Measurements from ENCODE around the gene TSHZ2.

TSHZ2 gene

GRCh38 chr20:53027089-53027488 is 54.9 kb downstream of the TSHZ2 start:
- DNase-seq (ENCODE audit: low spot score), result no peak

GRCh38 chr20:53028337-53029007 is 56.3 kb downstream of the TSHZ2 start:
- no peak for DNase-seq (ENCODE audit: low spot score)

GRCh38 chr20:53030061-53030460 is 57.9 kb downstream of the TSHZ2 start:
- no peak for DNase-seq (ENCODE audit: low spot score)

- no peak for DNase-seq (ENCODE audit: low spot score)
Measured at GRCh38 chr20:53032046-53032445, 59.9 kb downstream of the TSHZ2 start.

- no peak for DNase-seq (ENCODE audit: low spot score)
Measured at GRCh38 chr20:53032478-53032932, 60.3 kb downstream of the TSHZ2 start.

GRCh38 chr20:53033176-53033575 is 61.0 kb downstream of the TSHZ2 start:
- DNase-seq (ENCODE audit: low spot score), result no peak

GRCh38 chr20:53034899-53035298 is 62.7 kb downstream of the TSHZ2 start:
- no peak for DNase-seq (ENCODE audit: low spot score)

GRCh38 chr20:53036992-53037391 is 64.8 kb downstream of the TSHZ2 start:
- no peak for DNase-seq (ENCODE audit: low spot score)

GRCh38 chr20:53037621-53038020 is 65.5 kb downstream of the TSHZ2 start:
- DNase-seq (ENCODE audit: low spot score), result no peak

- DNase-seq (ENCODE audit: low spot score), result no peak
Measured at GRCh38 chr20:53038299-53038698, 66.1 kb downstream of the TSHZ2 start.

- DNase-seq (ENCODE audit: low spot score), result no peak
Measured at GRCh38 chr20:53040693-53041589, 68.8 kb downstream of the TSHZ2 start.

- DNase-seq (ENCODE audit: low spot score), result no peak
Measured at GRCh38 chr20:53042521-53042920, 70.4 kb downstream of the TSHZ2 start.

GRCh38 chr20:53044296-53044695 is 72.1 kb downstream of the TSHZ2 start:
- DNase-seq (ENCODE audit: low spot score), result no peak

GRCh38 chr20:53045941-53046340 is 73.8 kb downstream of the TSHZ2 start:
- DNase-seq (ENCODE audit: low spot score), result no peak

- DNase-seq (ENCODE audit: low spot score), result no peak
Measured at GRCh38 chr20:53047203-53047602, 75.0 kb downstream of the TSHZ2 start.

- DNase-seq (ENCODE audit: low spot score), result no peak
Measured at GRCh38 chr20:53048387-53048786, 76.2 kb downstream of the TSHZ2 start.

GRCh38 chr20:53050338-53050737 is 78.2 kb downstream of the TSHZ2 start:
- DNase-seq (ENCODE audit: low spot score), result no peak

- DNase-seq (ENCODE audit: low spot score), result no peak
Measured at GRCh38 chr20:53052380-53052779, 80.2 kb downstream of the TSHZ2 start.

GRCh38 chr20:53053595-53053994 is 81.4 kb downstream of the TSHZ2 start:
- no peak for DNase-seq (ENCODE audit: low spot score)

- no peak for DNase-seq (ENCODE audit: low spot score)
Measured at GRCh38 chr20:53055367-53056067, 83.4 kb downstream of the TSHZ2 start.

GRCh38 chr20:53057579-53057978 is 85.4 kb downstream of the TSHZ2 start:
- DNase-seq (ENCODE audit: low spot score), result no peak

GRCh38 chr20:53059848-53060247 is 87.7 kb downstream of the TSHZ2 start:
- no peak for DNase-seq (ENCODE audit: low spot score)

Data from AG08396 (cell line).